GM19023 (cell line): ENCODE measurements around the gene NRAP.

Source experiments
- ATAC-seq: cut with Tn5 transposase; IDR thresholded peaks from one replicate; pipeline ENCODE4 v1.9.1; 2021; ENCODE audit warnings: mild to moderate bottlenecking, moderate library complexity; ENCODE audit not compliant: unreplicated experiment

Gene NRAP

DNA sequence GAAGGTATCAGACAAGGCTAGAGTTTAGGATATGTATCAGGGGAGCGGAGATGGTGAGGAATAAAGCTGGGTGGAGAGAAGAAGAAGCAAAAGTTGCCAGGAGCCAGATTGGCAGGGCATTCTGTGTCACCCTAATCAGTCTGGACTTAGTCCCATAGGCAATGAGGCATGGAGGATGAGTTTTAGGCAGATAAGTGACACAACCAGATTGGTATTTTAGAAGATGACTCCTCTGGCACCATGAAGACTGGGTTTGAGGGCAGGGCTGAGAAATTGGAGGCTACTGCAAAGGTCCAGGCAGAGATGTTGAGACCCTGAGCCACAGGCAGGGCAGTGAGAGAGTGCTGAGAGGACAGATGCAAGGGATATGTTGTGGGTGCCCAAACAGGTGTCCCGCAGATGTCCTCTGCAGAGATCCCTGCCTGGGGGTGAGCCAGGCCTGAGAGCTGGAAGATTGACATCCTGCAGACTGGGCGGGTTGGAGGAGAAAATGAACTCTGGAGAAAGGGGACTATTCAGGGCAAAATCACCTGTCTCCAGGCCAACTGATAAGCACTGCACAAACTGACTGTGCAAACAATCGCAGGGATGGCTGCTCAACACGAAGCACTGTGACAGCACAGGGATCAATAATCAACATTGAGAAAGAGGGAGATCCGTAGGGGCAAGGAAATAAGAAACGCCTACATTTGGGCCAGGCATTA, 122.8 kb downstream of the NRAP start:
- ATAC-seq = no peak

DNA sequence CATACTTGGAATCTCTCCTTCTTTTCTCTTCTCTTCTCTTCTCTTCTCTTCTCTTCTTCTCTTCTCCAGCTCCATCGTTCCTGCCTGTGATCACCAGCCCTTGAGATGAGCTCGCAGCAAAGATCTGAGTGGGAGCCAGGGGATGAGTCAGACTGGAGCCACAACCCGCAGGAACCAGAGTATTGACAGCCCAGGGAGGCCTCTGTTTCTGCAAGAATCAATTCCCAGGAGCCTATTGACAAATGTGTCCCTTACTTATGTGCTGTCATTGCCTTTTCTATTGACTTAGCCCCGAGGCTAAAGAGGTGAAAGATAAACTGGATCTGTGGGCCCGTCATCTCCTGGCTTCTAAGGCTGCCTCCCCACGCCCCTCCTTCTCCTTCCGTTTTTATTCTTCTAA, 124.1 kb downstream of the NRAP start:
- no peak for ATAC-seq
